Tibial artery (tissue), 4 donors: ENCODE measurements around the gene HPSE2.

Experiments
- DNase-seq, 2 donors: peaks; one replicate each; pipeline ENCODE4 v3.0.0-alpha.2; 2019
- H3K27ac ChIP-seq, 2 donors: fragments of 200-600 bp; sonication (generic) in 1 of 2; 1 replicate in 1 of 2; 2 replicates in 1 of 2; pipeline ENCODE4 v1.5.1; 2018 to 2019; ENCODE audit warnings: mild to moderate bottlenecking in 1 of 2
- H3K27me3 ChIP-seq, 2 donors: fragments of 200-600 bp; sonication (generic) in 1 of 2; one replicate each; pipeline versions ENCODE4 v1.5.1 to v1.6.0; 2016 to 2019
- H3K36me3 ChIP-seq, 3 donors: fragments of 200-600 bp; sonication (generic) in 2 of 3; one replicate each; pipeline ENCODE4 v1.5.1; 2016 to 2019; ENCODE audit warnings: mild to moderate bottlenecking in 2 of 3
- H3K4me1 ChIP-seq, 4 donors: fragments of 200-600 bp; sonication (generic) in 2 of 4; 1 replicate in 3 of 4; 2 replicates in 1 of 4; pipeline ENCODE4 v1.5.1; 2016 to 2019
- H3K4me3 ChIP-seq, 2 donors: fragments of 200-600 bp; sonication (generic) in 1 of 2; 1 replicate in 1 of 2; 2 replicates in 1 of 2; pipeline ENCODE4 v1.5.1; 2018 to 2019; ENCODE audit warnings: mild to moderate bottlenecking in 2 of 2
- H3K9me3 ChIP-seq, 3 donors: fragments of 200-600 bp; sonication (generic) in 1 of 3; one replicate each; pipeline ENCODE4 v1.5.1; 2016 to 2019
- CTCF ChIP-seq, 2 experiments: fragments of 200-600 bp in 1 of 2; fragments of 450-650 bp in 1 of 2; IDR thresholded peaks; one replicate each; pipeline ENCODE4 v1.5.1; 2017 to 2019; ENCODE audit warnings: antibody characterized with exemption in 2 of 2, mild to moderate bottlenecking in 1 of 2, moderate library complexity in 1 of 2
- intact Hi-C: fragments of 100-400 bp; cut with DNase I; formaldehyde crosslinking; loops from one replicate; pipeline ENCODE4 v1.15.0; 2023; ENCODE audit warnings: low total_unique reads

Gene HPSE2

GRCh38 chr10:98472196-98472595 is 763.5 kb downstream of the HPSE2 start:
- H3K9me3 ChIP-seq, result no peaks in the 10 kb centered on the region
- DNase-seq, result no peak
- H3K36me3 ChIP-seq, result no peaks in the 10 kb centered on the region
- no peak overlapping the region for H3K4me3 ChIP-seq
- no peak overlapping the region for H3K27ac ChIP-seq
- intact Hi-C loops, result no loop called here
- peaks cover 0 to 7% (median 2%) of the 10 kb centered on the region in 4 donors for H3K4me1 ChIP-seq
- H3K27me3 ChIP-seq, result no peaks in the 10 kb centered on the region
- TF ChIP-seq CTCF (IDR thresholded peaks at IDR 0.05), result no peak

- peaks cover 0 to 7% (median 2%) of the 10 kb centered on the region in 4 donors for H3K4me1 ChIP-seq
- no peak for TF ChIP-seq CTCF (IDR thresholded peaks at IDR 0.05)
- H3K27me3 ChIP-seq, result no peaks in the 10 kb centered on the region
- H3K36me3 ChIP-seq, result no peaks in the 10 kb centered on the region
- no peak overlapping the region for H3K4me3 ChIP-seq
- intact Hi-C loops, result no loop called here
- no peak for DNase-seq
- no peaks in the 10 kb centered on the region for H3K9me3 ChIP-seq
- no peak overlapping the region for H3K27ac ChIP-seq
Measured at GRCh38 chr10:98470850-98471249, 764.8 kb downstream of the HPSE2 start.

GRCh38 chr10:98469001-98469931 is 766.4 kb downstream of the HPSE2 start:
- TF ChIP-seq CTCF (IDR thresholded peaks at IDR 0.05), result no peak
- H3K4me1 ChIP-seq, result peaks cover 0 to 7% (median 2%) of the 10 kb centered on the region in 4 donors
- DNase-seq, result no peak
- intact Hi-C loops, result loop anchor here (5.0 to 10.0 kb wide), 2 partner anchors 196 to 778 kb away; no protein-coding TSS in a partner anchor
- no peaks in the 10 kb centered on the region for H3K9me3 ChIP-seq
- no peaks in the 10 kb centered on the region for H3K36me3 ChIP-seq
- no peak overlapping the region for H3K27ac ChIP-seq
- H3K4me3 ChIP-seq, result no peak overlapping the region
- no peaks in the 10 kb centered on the region for H3K27me3 ChIP-seq

GRCh38 chr10:98467506-98468318 is 767.9 kb downstream of the HPSE2 start:
- H3K36me3 ChIP-seq, result no peaks in the 10 kb centered on the region
- intact Hi-C loops, result loop anchor here (5.0 to 10.0 kb wide), 2 partner anchors 197 to 780 kb away; no protein-coding TSS in a partner anchor
- H3K9me3 ChIP-seq, result no peaks in the 10 kb centered on the region
- peak; percentile 69 to 82 for DNase-seq
- peak; percentile 81 to 88 for TF ChIP-seq CTCF (IDR thresholded peaks at IDR 0.05)
- H3K4me3 ChIP-seq, result peak overlapping the region; percentile 49 to 62
- peaks cover 0 to 7% (median 2%) of the 10 kb centered on the region in 4 donors for H3K4me1 ChIP-seq
- peak overlapping the region in 1 of 2 donors; percentile 1 for H3K27ac ChIP-seq
- H3K27me3 ChIP-seq, result no peaks in the 10 kb centered on the region

- Histone ChIP-seq H3K4me1 (peaks cover 0 to 7% (median 2%) of the 10 kb centered on the region in 4 donors), H3K9me3 (no peaks in the 10 kb centered on the region), H3K27ac (no peak overlapping the region), H3K27me3 (no peaks in the 10 kb centered on the region), H3K4me3 (peak overlapping the region in 1 of 2 donors; percentile 62), H3K36me3 (no peaks in the 10 kb centered on the region)
- no peak for DNase-seq
- TF ChIP-seq CTCF (IDR thresholded peaks at IDR 0.05), result no peak
- intact Hi-C loops, result loop anchor here (5.0 to 10.0 kb wide), 2 partner anchors 198 to 780 kb away; no protein-coding TSS in a partner anchor
Measured at GRCh38 chr10:98466861-98467505, 768.7 kb downstream of the HPSE2 start.
